Lung (tissue), 12 donors: Measurements from ENCODE around the gene CCDC106. TPM values are rescaled to one million over a fixed set of nuclear protein-coding genes. Genes with fewer than 3 reads are reported as not detected.

Experiments
- ATAC-seq: fragments of 200-7000 bp; cut with Tn5 transposase; one replicate; pipeline ENCODE4 v1.9.1; 2020; ENCODE audit warnings: moderate number of reproducible peaks; ENCODE audit not compliant: insufficient read depth, low FRiP score
- DNase-seq, 3 donors: peaks; one replicate each; pipeline ENCODE4 v3.0.0-alpha.2; 2013 to 2017
- H3K27ac ChIP-seq, 2 donors: one replicate each; pipeline ENCODE4 v1.5.1; 2013; ENCODE audit warnings: mild to moderate bottlenecking in 2 of 2, moderate library complexity in 2 of 2, control low read depth in 1 of 2, inconsistent platforms in 1 of 2, low read depth in 1 of 2, low read length in 1 of 2
- H3K27me3 ChIP-seq, 3 donors: one replicate each; pipeline ENCODE4 v1.5.1; 2013; ENCODE audit warnings: low read length in 2 of 3; ENCODE audit not compliant: control insufficient read depth in 3 of 3, insufficient read depth in 3 of 3
- H3K36me3 ChIP-seq, 4 donors: one replicate each; pipeline ENCODE4 v1.5.1; 2013; ENCODE audit warnings: low read length in 4 of 4, mild to moderate bottlenecking in 1 of 4, moderate library complexity in 1 of 4; ENCODE audit not compliant: control insufficient read depth in 4 of 4, insufficient read depth in 4 of 4
- H3K4me1 ChIP-seq, 5 donors: one replicate each; pipeline ENCODE4 v1.5.1; 2013; ENCODE audit warnings: low read length in 5 of 5, mild to moderate bottlenecking in 2 of 5, moderate library complexity in 1 of 5; ENCODE audit not compliant: control insufficient read depth in 5 of 5, insufficient read depth in 5 of 5
- H3K4me3 ChIP-seq: one replicate; pipeline ENCODE4 v1.5.1; 2013; ENCODE audit warnings: mild to moderate bottlenecking, control low read depth, moderate library complexity
- H3K9ac ChIP-seq, 2 donors: one replicate each; pipeline ENCODE4 v1.5.1; 2013; ENCODE audit warnings: low read length in 2 of 2, control low read depth in 1 of 2; ENCODE audit not compliant: insufficient read depth in 1 of 2
- H3K9me3 ChIP-seq, 4 donors: one replicate each; pipeline ENCODE4 v1.5.1; 2013; ENCODE audit warnings: low read length in 3 of 4, mild to moderate bottlenecking in 1 of 4, moderate library complexity in 1 of 4; ENCODE audit not compliant: control insufficient read depth in 4 of 4, insufficient read depth in 3 of 4
- WGBS, 2 donors: extraction: QIAGEN DNeasy Blood & Tissue Kit; methylation state at CpG; one replicate each; pipeline ENCODE4 v1.1.7; 2013; 5-methylcytosine and 5-hydroxymethylcytosine counted together
- polyA plus RNA-seq, 2 donors: library from polyadenylated mRNA; stranded (reverse); fragments of 200-250 nt; gene quantifications; one replicate each; pipeline ENCODE4 v1.2.1, GENCODE V29; 2013
- total RNA-seq, 2 donors: library from RNA; depleted of rRNA in 1 of 2; stranded (reverse); fragments of >200 nt in 1 of 2; gene quantifications; one replicate each; pipeline ENCODE4 v1.2.1, GENCODE V29; 2014 to 2021
- TF ChIP-seq, protein P1 (sequence below): IDR thresholded peaks from 2 replicates; pipeline ENCODE4 v1.5.1; 2012; ENCODE audit warnings: mild to moderate bottlenecking; ENCODE audit errors: control extremely low read depth, extremely low read depth
- donor health status: control.
- donor health status: control.
- donor health status: Bipolar disorder and iron deficiency.
- donor health status: healthy.
- donor health status: DM: yes; HTN: yes; CAD: no.

Gene CCDC106
- total and polyA plus RNA-seq, 4 donors = 8.3 to 25.9 (median 14.3) TPM

DNA sequence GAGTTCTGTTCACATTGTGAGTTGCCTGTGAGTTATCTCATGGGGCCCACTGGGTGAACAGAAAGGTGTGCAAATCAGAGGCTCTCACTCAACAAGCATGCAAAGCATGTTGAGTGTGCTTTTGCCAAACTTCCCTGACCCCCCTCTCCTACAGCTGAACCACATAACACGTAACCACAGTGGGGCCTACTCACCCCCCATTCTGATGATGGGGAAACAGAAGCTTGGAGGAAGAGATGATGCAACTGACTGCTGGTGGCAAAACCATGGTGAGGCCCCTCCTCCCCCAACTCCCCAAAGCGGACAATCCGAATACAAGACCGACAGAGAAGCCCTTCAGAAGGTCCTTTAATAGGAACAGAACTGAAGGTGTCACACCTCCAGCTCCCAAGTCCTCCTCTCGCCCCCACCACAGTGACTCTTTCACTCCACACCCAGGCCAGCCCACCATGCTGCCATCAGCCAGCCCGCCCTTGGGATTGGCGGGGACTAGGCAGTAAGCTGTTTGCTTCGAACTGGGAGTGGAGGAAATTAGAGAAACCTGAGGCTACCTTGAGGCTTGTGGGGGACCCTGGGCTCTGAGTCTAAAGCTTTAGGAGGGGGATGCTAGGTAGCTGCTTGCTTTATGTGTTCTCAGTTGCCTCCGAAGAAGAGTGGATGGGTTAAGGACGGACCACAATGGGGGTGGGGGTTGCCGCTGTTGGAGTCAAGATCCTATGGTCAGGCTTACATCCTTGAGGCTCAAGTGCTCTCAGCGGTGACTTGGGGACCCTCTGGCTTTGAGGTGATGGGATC lies 27.4 kb upstream of the CCDC106 start:
- H3K9me3 ChIP-seq = no peaks in the 10 kb centered on the region
- 55 to 81% methylated on average over 12 of the region's 12 CpGs for WGBS, 2 donors
- H3K27ac ChIP-seq = peak overlapping the region in 1 of 2 donors; percentile 12
- no peaks in the 10 kb centered on the region for H3K27me3 ChIP-seq
- no peak for DNase-seq
- H3K4me3 ChIP-seq = no peak overlapping the region
- ATAC-seq = no peak
- TF ChIP-seq, protein P1, sequence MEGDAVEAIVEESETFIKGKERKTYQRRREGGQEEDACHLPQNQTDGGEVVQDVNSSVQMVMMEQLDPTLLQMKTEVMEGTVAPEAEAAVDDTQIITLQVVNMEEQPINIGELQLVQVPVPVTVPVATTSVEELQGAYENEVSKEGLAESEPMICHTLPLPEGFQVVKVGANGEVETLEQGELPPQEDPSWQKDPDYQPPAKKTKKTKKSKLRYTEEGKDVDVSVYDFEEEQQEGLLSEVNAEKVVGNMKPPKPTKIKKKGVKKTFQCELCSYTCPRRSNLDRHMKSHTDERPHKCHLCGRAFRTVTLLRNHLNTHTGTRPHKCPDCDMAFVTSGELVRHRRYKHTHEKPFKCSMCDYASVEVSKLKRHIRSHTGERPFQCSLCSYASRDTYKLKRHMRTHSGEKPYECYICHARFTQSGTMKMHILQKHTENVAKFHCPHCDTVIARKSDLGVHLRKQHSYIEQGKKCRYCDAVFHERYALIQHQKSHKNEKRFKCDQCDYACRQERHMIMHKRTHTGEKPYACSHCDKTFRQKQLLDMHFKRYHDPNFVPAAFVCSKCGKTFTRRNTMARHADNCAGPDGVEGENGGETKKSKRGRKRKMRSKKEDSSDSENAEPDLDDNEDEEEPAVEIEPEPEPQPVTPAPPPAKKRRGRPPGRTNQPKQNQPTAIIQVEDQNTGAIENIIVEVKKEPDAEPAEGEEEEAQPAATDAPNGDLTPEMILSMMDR = no peak
- peaks cover 3 to 27% (median 8%) of the 10 kb centered on the region in 5 donors for H3K4me1 ChIP-seq
- peaks cover 3 to 37% (median 16%) of the 10 kb centered on the region in 4 donors for H3K36me3 ChIP-seq
- H3K9ac ChIP-seq = no peak overlapping the region

DNA sequence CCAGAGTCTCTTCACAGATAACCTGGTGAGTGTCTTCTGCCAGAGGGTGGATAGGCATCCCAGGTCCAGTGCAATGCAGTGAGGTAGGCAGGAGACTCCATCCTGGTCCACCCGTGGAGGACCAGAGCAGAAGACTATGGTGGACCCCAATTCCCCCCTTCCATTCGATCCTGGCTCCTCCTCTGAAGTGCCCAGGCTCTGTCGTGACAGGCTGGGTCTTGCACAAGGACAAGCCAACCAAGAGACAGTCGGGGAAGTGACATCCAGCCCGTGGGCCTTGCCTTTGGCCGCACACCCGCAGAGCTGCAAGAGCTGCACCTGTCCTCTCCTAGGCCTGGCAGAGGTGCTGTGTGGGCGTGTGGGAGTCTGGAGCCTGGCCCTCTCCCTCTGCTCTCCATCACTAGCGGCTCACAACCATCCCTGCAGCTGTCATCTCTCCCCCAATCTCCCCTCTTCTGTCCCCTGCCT lies 26.8 kb upstream of the CCDC106 start:
- DNase-seq = no peak
- no peak overlapping the region for H3K4me3 ChIP-seq
- TF ChIP-seq, protein P1 = no peak
- H3K27ac ChIP-seq = no peak overlapping the region
- H3K9me3 ChIP-seq = no peaks in the 10 kb centered on the region
- no peaks in the 10 kb centered on the region for H3K27me3 ChIP-seq
- peaks cover 3 to 27% (median 8%) of the 10 kb centered on the region in 5 donors for H3K4me1 ChIP-seq
- no peak overlapping the region for H3K9ac ChIP-seq
- ATAC-seq = no peak
- WGBS, 2 donors = 57 to 75% methylated on average over 9 of the region's 9 CpGs
- peaks cover 3 to 31% (median 14%) of the 10 kb centered on the region in 4 donors for H3K36me3 ChIP-seq

DNA sequence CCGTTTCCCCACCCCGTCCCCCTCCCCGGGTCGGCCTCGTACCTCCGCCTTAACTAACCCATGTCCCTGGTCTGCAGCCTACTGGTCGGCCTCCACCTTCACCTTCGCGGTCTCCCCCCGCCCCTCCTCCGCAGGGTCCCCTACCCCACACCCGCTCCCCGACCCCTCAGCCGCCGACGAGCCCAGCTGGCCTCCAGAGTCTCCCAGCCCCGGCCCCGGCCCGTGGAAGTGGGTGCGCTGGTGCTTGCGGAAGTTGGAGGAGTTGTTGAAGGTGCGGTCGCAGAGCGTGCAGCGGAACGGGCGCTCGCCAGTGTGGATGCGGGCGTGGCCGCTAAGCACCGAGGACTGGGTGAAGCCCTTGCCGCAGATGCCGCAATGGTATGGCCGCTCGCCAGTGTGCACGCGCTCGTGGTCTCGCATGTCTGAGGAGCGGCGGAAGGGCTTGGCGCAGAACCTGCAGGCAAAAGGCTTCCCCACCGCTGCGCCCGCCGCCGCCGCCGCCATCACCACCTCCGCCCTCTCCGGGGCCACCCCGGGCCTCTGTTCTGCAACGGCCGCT lies 26.3 kb upstream of the CCDC106 start:
- H3K27ac ChIP-seq = no peak overlapping the region
- no peaks in the 10 kb centered on the region for H3K9me3 ChIP-seq
- no peak for DNase-seq
- no peak for ATAC-seq
- H3K4me1 ChIP-seq = peaks cover 3 to 27% (median 8%) of the 10 kb centered on the region in 5 donors
- TF ChIP-seq, protein P1 = no peak
- H3K9ac ChIP-seq = no peak overlapping the region
- 96 to 97% methylated on average over 54 to 55 of the region's 55 CpGs for WGBS, 2 donors
- peaks cover 3 to 26% (median 11%) of the 10 kb centered on the region in 4 donors for H3K36me3 ChIP-seq
- H3K27me3 ChIP-seq = no peaks in the 10 kb centered on the region
- H3K4me3 ChIP-seq = no peak overlapping the region
